HEK293T (cell line): ENCODE results near the gene FAM98C.

ENCODE experiments used
- ARNT ChIP-seq: fragments of 450-650 bp; IDR thresholded peaks from 2 replicates; pipeline ENCODE4 v1.6.1; 2017; ENCODE audit warnings: mild to moderate bottlenecking
- BHLHE40 ChIP-seq: fragments of 450-650 bp; IDR thresholded peaks from 2 replicates; pipeline ENCODE4 v1.6.1; 2016; ENCODE audit warnings: mild to moderate bottlenecking, moderate library complexity, borderline replicate concordance
- FOXA1 ChIP-seq: fragments of 450-650 bp; IDR thresholded peaks from 2 replicates; pipeline ENCODE4 v1.6.1; 2016; ENCODE audit warnings: mild to moderate bottlenecking
- FOXK2 ChIP-seq: fragments of 450-650 bp; IDR thresholded peaks from 2 replicates; pipeline ENCODE4 v1.6.1; 2016; ENCODE audit warnings: mild to moderate bottlenecking
- FOXM1 ChIP-seq: fragments of 450-650 bp; IDR thresholded peaks from 2 replicates; pipeline ENCODE4 v1.6.1; 2017; ENCODE audit warnings: mild to moderate bottlenecking, borderline replicate concordance
- HDGF ChIP-seq: fragments of 450-650 bp; IDR thresholded peaks from 2 replicates; pipeline ENCODE4 v1.6.1; 2017; ENCODE audit warnings: antibody characterized with exemption, borderline replicate concordance
- SP1 ChIP-seq: fragments of 450-650 bp; IDR thresholded peaks from 2 replicates; pipeline ENCODE4 v1.6.1; 2017
- SUZ12 ChIP-seq: fragments of 450-650 bp; IDR thresholded peaks from 2 replicates; pipeline ENCODE4 v1.6.1; 2016; ENCODE audit warnings: mild to moderate bottlenecking
- TARDBP ChIP-seq: fragments of 450-650 bp; IDR thresholded peaks from 2 replicates; pipeline ENCODE4 v1.6.1; 2016
- ZNF384 ChIP-seq: fragments of 450-650 bp; IDR thresholded peaks from 2 replicates; pipeline ENCODE4 v1.6.1; 2016

- TF ChIP-seq BHLHE40 (no peak), FOXM1 (no peak), SP1 (no peak), FOXK2 (no peak), HDGF (no peak), ZNF384 (no peak), SUZ12 (no peak), ARNT (no peak), FOXA1 (no peak), TARDBP (no peak)
Measured at GRCh38 chr19:38445362-38445761, 42.5 kb downstream of the FAM98C start.
